Endometrial microvascular endothelial cells (primary cell): ENCODE data around the gene RBBP4. TPM values are rescaled to one million over a fixed set of nuclear protein-coding genes. Genes with fewer than 3 reads are reported as not detected.

ENCODE experiments used
- total RNA-seq: library from RNA; depleted of rRNA; stranded (reverse); fragments of >200 nt; gene quantifications from one replicate; pipeline ENCODE4 v1.2.3, GENCODE V29; 2015; ENCODE audit errors: inconsistent ontology term

The RBBP4 gene
- total RNA-seq, 1 donor from 2014 or later = 163 TPM

Other genes starting within 250 kb of the RBBP4 start
- gene ZBTB8B, start 186.1 kb upstream of the RBBP4 start, total RNA-seq = not detected
- 6.2 TPM for gene ZBTB8A, start 111.8 kb upstream of the RBBP4 start, total RNA-seq
- gene ZBTB8OS, start 658 bp upstream of the RBBP4 start, total RNA-seq = 26.5 TPM
- 8.9 TPM for gene SYNC, start 51.6 kb downstream of the RBBP4 start, total RNA-seq
- 132 TPM for gene YARS1, start 166.2 kb downstream of the RBBP4 start, total RNA-seq
- 28.4 TPM for gene S100PBP, start 166.4 kb downstream of the RBBP4 start, total RNA-seq
- not detected for gene FNDC5, start 219.7 kb downstream of the RBBP4 start, total RNA-seq
- not detected for gene HPCA, start 235.3 kb downstream of the RBBP4 start, total RNA-seq